Lung (tissue), 12 donors: Measurements from ENCODE around the gene PLIN1. TPM values are rescaled to one million over a fixed set of nuclear protein-coding genes. Genes with fewer than 3 reads are reported as not detected.

Experiments used
- ATAC-seq: fragments of 200-7000 bp; cut with Tn5 transposase; one replicate; pipeline ENCODE4 v1.9.1; 2020; ENCODE audit warnings: moderate number of reproducible peaks; ENCODE audit not compliant: insufficient read depth, low FRiP score
- DNase-seq, 3 donors: peaks; one replicate each; pipeline ENCODE4 v3.0.0-alpha.2; 2013 to 2017
- H3K27ac ChIP-seq, 2 donors: one replicate each; pipeline ENCODE4 v1.5.1; 2013; ENCODE audit warnings: mild to moderate bottlenecking in 2 of 2, moderate library complexity in 2 of 2, control low read depth in 1 of 2, inconsistent platforms in 1 of 2, low read depth in 1 of 2, low read length in 1 of 2
- H3K27me3 ChIP-seq, 3 donors: one replicate each; pipeline ENCODE4 v1.5.1; 2013; ENCODE audit warnings: low read length in 2 of 3; ENCODE audit not compliant: control insufficient read depth in 3 of 3, insufficient read depth in 3 of 3
- H3K36me3 ChIP-seq, 4 donors: one replicate each; pipeline ENCODE4 v1.5.1; 2013; ENCODE audit warnings: low read length in 4 of 4, mild to moderate bottlenecking in 1 of 4, moderate library complexity in 1 of 4; ENCODE audit not compliant: control insufficient read depth in 4 of 4, insufficient read depth in 4 of 4
- H3K4me1 ChIP-seq, 5 donors: one replicate each; pipeline ENCODE4 v1.5.1; 2013; ENCODE audit warnings: low read length in 5 of 5, mild to moderate bottlenecking in 2 of 5, moderate library complexity in 1 of 5; ENCODE audit not compliant: control insufficient read depth in 5 of 5, insufficient read depth in 5 of 5
- H3K4me3 ChIP-seq: one replicate; pipeline ENCODE4 v1.5.1; 2013; ENCODE audit warnings: mild to moderate bottlenecking, control low read depth, moderate library complexity
- H3K9ac ChIP-seq, 2 donors: one replicate each; pipeline ENCODE4 v1.5.1; 2013; ENCODE audit warnings: low read length in 2 of 2, control low read depth in 1 of 2; ENCODE audit not compliant: insufficient read depth in 1 of 2
- H3K9me3 ChIP-seq, 4 donors: one replicate each; pipeline ENCODE4 v1.5.1; 2013; ENCODE audit warnings: low read length in 3 of 4, mild to moderate bottlenecking in 1 of 4, moderate library complexity in 1 of 4; ENCODE audit not compliant: control insufficient read depth in 4 of 4, insufficient read depth in 3 of 4
- WGBS, 2 donors: extraction: QIAGEN DNeasy Blood & Tissue Kit; methylation state at CpG; one replicate each; pipeline ENCODE4 v1.1.7; 2013; 5-methylcytosine and 5-hydroxymethylcytosine counted together
- polyA plus RNA-seq, 2 donors: library from polyadenylated mRNA; stranded (reverse); fragments of 200-250 nt; gene quantifications; one replicate each; pipeline ENCODE4 v1.2.1, GENCODE V29; 2013
- total RNA-seq, 2 donors: library from RNA; depleted of rRNA in 1 of 2; stranded (reverse); fragments of >200 nt in 1 of 2; gene quantifications; one replicate each; pipeline ENCODE4 v1.2.1, GENCODE V29; 2014 to 2021
- TF ChIP-seq, protein P1 (sequence below): IDR thresholded peaks from 2 replicates; pipeline ENCODE4 v1.5.1; 2012; ENCODE audit warnings: mild to moderate bottlenecking; ENCODE audit errors: control extremely low read depth, extremely low read depth
- donor health status: control.
- donor health status: control.
- donor health status: Bipolar disorder and iron deficiency.
- donor health status: healthy.
- donor health status: DM: yes; HTN: yes; CAD: no.

Gene PLIN1
- total and polyA plus RNA-seq, 4 donors = 0.21 to 0.55 (median 0.45) TPM

- Histone ChIP-seq H3K36me3 (peaks cover 0 to 28% (median 5%) of the 10 kb centered on the region in 4 donors), H3K9ac (no peak overlapping the region), H3K4me3 (no peak overlapping the region), H3K9me3 (no peaks in the 10 kb centered on the region), H3K4me1 (no peaks in the 10 kb centered on the region), H3K27ac (no peak overlapping the region), H3K27me3 (no peaks in the 10 kb centered on the region)
- TF ChIP-seq, protein P1, sequence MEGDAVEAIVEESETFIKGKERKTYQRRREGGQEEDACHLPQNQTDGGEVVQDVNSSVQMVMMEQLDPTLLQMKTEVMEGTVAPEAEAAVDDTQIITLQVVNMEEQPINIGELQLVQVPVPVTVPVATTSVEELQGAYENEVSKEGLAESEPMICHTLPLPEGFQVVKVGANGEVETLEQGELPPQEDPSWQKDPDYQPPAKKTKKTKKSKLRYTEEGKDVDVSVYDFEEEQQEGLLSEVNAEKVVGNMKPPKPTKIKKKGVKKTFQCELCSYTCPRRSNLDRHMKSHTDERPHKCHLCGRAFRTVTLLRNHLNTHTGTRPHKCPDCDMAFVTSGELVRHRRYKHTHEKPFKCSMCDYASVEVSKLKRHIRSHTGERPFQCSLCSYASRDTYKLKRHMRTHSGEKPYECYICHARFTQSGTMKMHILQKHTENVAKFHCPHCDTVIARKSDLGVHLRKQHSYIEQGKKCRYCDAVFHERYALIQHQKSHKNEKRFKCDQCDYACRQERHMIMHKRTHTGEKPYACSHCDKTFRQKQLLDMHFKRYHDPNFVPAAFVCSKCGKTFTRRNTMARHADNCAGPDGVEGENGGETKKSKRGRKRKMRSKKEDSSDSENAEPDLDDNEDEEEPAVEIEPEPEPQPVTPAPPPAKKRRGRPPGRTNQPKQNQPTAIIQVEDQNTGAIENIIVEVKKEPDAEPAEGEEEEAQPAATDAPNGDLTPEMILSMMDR = no peak
- WGBS, 2 donors = 85 to 90% methylated on average over 22 of the region's 22 CpGs
- DNase-seq (no peak), ATAC-seq (no peak)
Observed at GRCh38 chr15:89646416-89647141, 32.6 kb downstream of the PLIN1 start.

GRCh38 chr15:89645680-89646079 lies 33.5 kb downstream of the PLIN1 start:
- Histone ChIP-seq H3K9ac (no peak overlapping the region), H3K27ac (no peak overlapping the region), H3K4me1 (no peaks in the 10 kb centered on the region), H3K27me3 (no peaks in the 10 kb centered on the region), H3K4me3 (no peak overlapping the region), H3K36me3 (peaks cover 0 to 28% (median 8%) of the 10 kb centered on the region in 4 donors), H3K9me3 (no peaks in the 10 kb centered on the region)
- ATAC-seq = peak; percentile 23
- DNase-seq = peak in 1 of 3 donors; percentile 10
- TF ChIP-seq, protein P1 = no peak
- 93 to 96% methylated on average over 7 to 8 of the region's 8 CpGs for WGBS, 2 donors

DNA sequence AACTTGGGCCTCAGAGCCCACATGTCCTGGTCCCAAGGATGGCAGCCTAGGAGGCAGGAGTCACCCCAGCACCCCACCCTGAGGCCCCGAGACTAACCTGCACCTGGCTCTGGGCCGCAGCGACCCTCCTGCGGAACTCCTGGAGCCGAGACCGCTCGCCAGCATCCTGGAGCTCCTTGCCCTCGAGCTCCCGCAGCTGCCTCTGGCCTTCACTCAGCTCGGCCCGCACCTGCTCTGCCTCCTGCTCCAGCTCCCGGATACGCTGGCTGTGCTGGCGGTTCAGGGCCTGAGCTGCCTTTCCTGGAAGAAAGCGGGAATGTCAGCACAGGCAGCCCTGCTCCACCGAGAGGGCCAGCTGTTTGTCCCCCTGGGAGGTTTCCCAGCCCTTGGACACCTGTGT lies 37.1 kb downstream of the PLIN1 start:
- 95 to 97% methylated on average over 16 of the region's 16 CpGs for WGBS, 2 donors
- Histone ChIP-seq H3K4me3 (no peak overlapping the region), H3K9me3 (no peaks in the 10 kb centered on the region), H3K4me1 (no peaks in the 10 kb centered on the region), H3K36me3 (peaks cover 0 to 22% (median 8%) of the 10 kb centered on the region in 4 donors), H3K27ac (no peak overlapping the region), H3K9ac (no peak overlapping the region), H3K27me3 (no peaks in the 10 kb centered on the region)
- no peak for ATAC-seq
- TF ChIP-seq, protein P1 = no peak
- DNase-seq = no peak
